GM12864 (cell line): ENCODE data around the gene CFAP161.

ENCODE experiments used
- DNase-seq: peaks from one replicate; pipeline ENCODE4 v3.0.0-alpha.2; 2011; ENCODE audit warnings: low read depth
- H3K4me3 ChIP-seq: 2 replicates; pipeline ENCODE4 v1.5.1; 2011; ENCODE audit warnings: mild to moderate bottlenecking, low read depth, low read length, control low read depth
- CTCF ChIP-seq: IDR thresholded peaks from 2 replicates; pipeline ENCODE4 v1.5.1; 2011; ENCODE audit warnings: low read depth, mild to moderate bottlenecking, moderate library complexity, low read length, control low read depth, inconsistent platforms; ENCODE audit errors: missing control alignments

CFAP161 gene

GRCh38 chr15:81097116-81097889, 36.8 kb upstream of the CFAP161 start:
- no peak for TF ChIP-seq CTCF
- no peak overlapping the region for H3K4me3 ChIP-seq
- no peak for DNase-seq

- TF ChIP-seq CTCF = no peak
- DNase-seq = no peak
- no peak overlapping the region for H3K4me3 ChIP-seq
Observed at GRCh38 chr15:81097890-81098280, 36.2 kb upstream of the CFAP161 start.

GRCh38 chr15:81098349-81098748, 35.7 kb upstream of the CFAP161 start:
- no peak for TF ChIP-seq CTCF
- DNase-seq = no peak
- no peak overlapping the region for H3K4me3 ChIP-seq

DNA sequence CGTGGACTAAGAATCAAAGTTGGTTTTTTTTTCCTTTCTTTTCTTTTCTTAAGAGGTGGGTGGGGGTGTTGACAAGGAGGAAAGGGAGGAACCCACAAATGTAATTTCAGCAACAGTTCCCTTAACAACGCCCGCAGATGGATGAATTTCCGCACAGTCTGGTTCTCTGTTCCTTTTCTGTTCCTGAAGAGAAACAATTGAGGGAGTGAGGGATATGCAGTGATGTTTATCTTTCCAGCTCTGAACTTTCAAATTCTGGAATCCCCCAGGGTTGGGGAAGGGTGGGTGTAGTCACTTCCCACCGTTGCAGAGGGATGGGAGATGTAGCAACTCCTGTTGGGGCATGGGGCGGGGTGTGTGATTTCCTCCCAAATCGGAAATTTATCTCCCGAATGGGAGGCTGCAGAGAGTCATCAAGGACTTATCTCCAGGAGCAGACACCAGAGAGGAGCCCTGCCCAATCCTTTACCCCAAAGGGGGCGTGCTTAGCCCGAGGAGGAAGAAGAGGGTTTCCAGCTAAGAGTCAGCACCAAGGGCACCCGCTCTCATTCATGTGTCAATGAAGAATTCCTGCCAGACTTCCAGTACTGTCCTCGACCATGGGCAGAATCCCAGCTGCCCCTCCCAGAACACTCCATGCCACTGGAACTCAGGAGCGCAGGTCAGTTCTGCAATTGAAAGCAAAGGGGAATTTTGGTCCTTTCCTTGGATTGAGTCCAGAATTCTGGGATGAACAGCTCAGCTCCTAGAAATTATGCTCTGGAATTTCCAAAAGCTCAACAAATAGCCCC, 35.0 kb upstream of the CFAP161 start:
- H3K4me3 ChIP-seq = no peak overlapping the region
- DNase-seq = no peak
- no peak for TF ChIP-seq CTCF

DNA sequence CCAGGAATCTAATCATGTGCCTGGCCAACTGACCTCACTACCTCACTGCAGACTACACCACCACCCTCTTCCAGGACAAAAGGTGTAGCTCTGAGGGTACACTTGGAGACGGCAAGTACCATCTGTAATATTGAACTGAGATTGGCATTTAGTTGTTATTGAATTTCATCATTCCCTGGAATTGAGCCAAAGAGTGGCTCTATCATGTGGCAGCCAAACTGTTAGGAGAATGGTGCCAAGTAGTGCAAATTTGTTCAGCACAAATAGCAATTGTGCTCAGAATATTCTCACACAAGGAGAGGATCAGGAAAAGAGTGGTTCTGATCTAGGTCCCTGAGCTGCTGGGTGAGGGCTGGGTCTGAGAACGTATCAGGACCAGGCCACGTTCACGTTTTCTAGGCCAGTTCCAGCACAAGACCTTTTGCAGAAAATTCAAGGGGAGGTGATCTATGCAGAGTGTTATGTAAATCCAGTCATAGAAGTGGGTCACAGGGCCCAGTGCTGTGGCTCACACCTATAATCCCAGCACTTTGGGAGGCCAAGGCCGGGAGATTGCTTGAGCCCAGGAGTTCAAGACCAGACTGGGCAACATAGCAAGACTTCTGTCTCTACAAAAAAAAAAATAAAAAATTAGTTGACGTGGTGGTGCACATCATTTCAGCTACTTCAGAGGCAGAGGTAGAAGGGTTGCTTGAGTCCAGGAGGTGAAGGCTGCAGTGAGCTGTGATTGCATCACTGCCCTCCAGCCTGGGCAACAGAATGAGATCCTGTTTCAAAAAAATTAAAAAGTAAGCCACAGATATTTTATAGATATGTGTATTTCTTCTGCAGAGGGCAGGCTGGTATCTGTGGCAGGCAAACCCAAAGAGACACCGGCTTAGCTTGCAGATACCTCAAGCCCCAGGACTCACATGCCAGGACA, 31.9 kb upstream of the CFAP161 start:
- no peak for TF ChIP-seq CTCF
- no peak overlapping the region for H3K4me3 ChIP-seq
- DNase-seq = no peak

GRCh38 chr15:81103857-81104256, 30.2 kb upstream of the CFAP161 start:
- no peak for TF ChIP-seq CTCF
- no peak for DNase-seq
- no peak overlapping the region for H3K4me3 ChIP-seq
